Fibroblast of the aortic adventitia (primary cell): ENCODE data around the gene RTL10. TPM values are rescaled to one million over a fixed set of nuclear protein-coding genes. Genes with fewer than 3 reads are reported as not detected.

Source experiments
- DNase-seq: peaks from one replicate; pipeline ENCODE4 v3.0.0-alpha.2; 2010; ENCODE audit warnings: low read depth
- H3K4me3 ChIP-seq: 2 replicates; pipeline ENCODE4 v1.5.1; 2011; ENCODE audit warnings: low read depth, mild to moderate bottlenecking, control low read depth, low read length, moderate library complexity
- CTCF ChIP-seq: IDR thresholded peaks from 2 replicates; pipeline ENCODE4 v1.5.1; 2011; ENCODE audit warnings: mild to moderate bottlenecking, low read length, control low read depth, inconsistent platforms; ENCODE audit not compliant: insufficient read depth
- total RNA-seq: library from RNA; depleted of rRNA; stranded (reverse); fragments of >200 nt; gene quantifications from 2 replicates; pipeline ENCODE4 v1.2.3, GENCODE V29; 2012; ENCODE audit warnings: low replicate concordance

RTL10 gene
- total RNA-seq, 1 donor, result 10.8 TPM

GRCh38 chr22:19866665-19867009 is 12.0 kb upstream of the RTL10 start:
- no peak overlapping the region for H3K4me3 ChIP-seq
- no peak for DNase-seq
- no peak for TF ChIP-seq CTCF

DNA sequence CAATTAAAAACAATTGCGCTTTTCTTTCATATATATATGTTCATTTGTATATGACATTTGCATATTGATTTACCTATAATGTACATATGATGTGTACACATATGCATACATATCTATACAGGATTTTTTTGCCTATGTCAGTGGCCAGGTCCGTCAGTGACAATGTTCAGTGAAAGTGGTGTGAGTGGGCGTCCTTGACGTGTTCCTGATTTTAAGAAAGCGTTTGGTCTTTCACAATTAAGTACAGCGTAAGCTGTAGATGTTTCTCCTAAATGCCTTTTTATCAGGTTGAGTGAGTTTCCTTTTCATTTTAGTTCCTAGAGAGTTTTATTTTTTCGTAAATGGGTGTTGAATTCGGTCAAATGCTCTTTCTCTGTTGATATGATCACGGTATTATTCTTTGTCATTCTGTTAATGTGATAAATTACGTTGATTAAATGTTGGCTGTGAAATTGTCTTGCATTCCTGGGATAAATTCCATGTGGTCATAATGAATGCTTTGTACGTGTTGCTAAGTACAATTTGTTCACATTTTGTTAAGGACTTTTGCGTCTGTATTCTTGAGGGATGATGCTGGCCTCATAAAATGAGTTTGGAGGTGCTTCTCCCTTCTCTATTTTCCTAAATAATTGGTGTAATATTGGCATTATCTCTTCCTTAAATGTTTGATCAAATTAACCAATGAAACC is 10.6 kb upstream of the RTL10 start:
- no peak for TF ChIP-seq CTCF
- H3K4me3 ChIP-seq, result no peak overlapping the region
- no peak for DNase-seq

GRCh38 chr22:19864538-19865106 is 9.9 kb upstream of the RTL10 start:
- TF ChIP-seq CTCF, result no peak
- no peak overlapping the region for H3K4me3 ChIP-seq
- DNase-seq, result no peak

DNA sequence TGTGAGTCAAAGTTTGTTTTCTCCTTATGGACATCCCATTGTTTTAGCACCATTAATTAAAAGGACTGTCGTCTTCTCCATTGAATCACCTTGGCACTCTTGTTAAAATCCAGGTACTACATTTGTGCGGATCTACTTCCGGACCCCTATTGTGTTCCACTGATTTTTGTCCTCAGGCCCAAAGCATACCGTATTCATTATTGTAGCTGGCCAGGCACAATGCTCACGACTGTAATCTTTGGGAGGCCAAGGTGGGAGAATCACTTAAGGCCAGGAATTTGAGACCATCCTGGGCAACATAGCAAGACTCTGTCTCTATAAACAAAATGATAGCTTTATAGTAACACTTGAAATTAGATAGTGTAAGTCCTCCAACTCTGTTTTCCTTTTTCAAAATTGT is 8.9 kb upstream of the RTL10 start:
- DNase-seq, result no peak
- H3K4me3 ChIP-seq, result no peak overlapping the region
- TF ChIP-seq CTCF, result no peak

- H3K4me3 ChIP-seq, result no peak overlapping the region
- no peak for TF ChIP-seq CTCF
- DNase-seq, result no peak
Measured at GRCh38 chr22:19862619-19863246, 8.1 kb upstream of the RTL10 start.

GRCh38 chr22:19859861-19860510 is 5.3 kb upstream of the RTL10 start:
- no peak overlapping the region for H3K4me3 ChIP-seq
- no peak for TF ChIP-seq CTCF
- no peak for DNase-seq
